Measurements from ENCODE around the gene TNKS1BP1. TPM values are rescaled to one million over a fixed set of nuclear protein-coding genes. Genes with fewer than 3 reads are reported as not detected.

The TNKS1BP1 gene
- polyA plus RNA-seq, 2 of the 4 experiments (the other 2 are of a cell fraction) = 35.0 to 53.1 TPM

DNA sequence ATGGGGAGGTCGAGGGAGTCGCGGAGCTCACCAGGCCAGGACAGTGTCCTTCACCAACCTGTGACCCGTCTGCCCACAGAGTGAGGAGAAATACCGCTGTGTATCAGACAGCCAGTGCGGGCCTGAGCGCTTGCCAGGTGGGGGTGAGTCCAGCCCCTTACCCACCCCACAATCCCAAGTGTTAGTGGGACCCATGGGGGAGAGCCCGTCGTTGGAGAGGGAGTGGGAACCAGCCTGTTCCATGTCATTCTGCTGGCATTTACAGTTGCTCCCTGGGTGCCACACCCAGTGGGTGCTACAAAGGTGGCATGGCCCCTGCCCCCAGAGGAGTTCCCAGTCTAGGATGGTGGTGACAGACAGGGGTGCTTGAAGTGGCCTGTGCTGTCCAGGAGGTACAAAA, 22.6 kb upstream of the TNKS1BP1 start (continued):
- TF ChIP-seq NPAS2 (CRISPR knock-in tag; IDR thresholded peaks at IDR 0.05; ENCODE audit: borderline replicate concordance) = no peak

DNA sequence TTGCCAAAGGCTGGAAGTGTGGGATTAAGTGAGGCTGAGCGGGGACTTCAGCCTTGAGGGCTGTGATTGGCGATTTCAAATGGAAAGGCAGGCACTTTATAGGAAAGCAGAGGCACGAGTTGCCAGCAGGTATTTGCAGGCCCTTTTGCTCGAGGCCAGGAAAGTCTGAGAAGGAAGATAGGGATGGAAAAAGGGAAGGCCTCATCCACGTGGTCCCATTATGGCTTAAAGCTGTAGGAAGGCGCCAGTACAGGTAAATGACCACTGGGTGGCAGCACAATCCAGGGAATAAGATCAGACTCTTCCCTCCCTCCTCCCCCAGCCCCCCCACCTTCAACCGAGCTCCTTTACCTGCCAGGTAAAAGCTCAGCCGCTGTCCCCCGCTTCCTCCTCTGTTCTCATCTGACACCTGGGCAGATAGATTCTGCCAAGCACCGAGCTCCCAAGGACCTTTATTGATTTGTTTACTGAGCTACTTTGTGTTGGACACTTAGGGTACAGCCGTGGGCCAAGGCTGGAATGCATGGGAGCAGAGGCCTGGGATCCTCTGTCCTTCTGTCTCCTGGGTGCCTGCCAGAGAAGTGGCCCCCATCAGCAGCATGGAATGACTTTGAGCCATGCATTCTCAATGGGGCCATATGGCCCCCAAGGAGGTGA, 20.9 kb upstream of the TNKS1BP1 start:
- peaks cover 3% of the 10 kb centered on the region for H3K9me3 ChIP-seq
- TF ChIP-seq POLR2A (IDR thresholded peaks at IDR 0.05; ENCODE audit: low read length) (no peak), SMC3 (IDR thresholded peaks at IDR 0.05) (peak; percentile 85), RNF2 (IDR thresholded peaks at IDR 0.05; ENCODE audit: borderline replicate concordance, low read depth) (no peak), HOXA7 (CRISPR knock-in tag; IDR thresholded peaks at IDR 0.05) (no peak), CHD2 (IDR thresholded peaks at IDR 0.05; ENCODE audit: low read length, partially characterized antibody) (no peak), EHF (CRISPR knock-in tag; IDR thresholded peaks at IDR 0.05) (no peak), ESRRA (IDR thresholded peaks at IDR 0.05; ENCODE audit: borderline replicate concordance, low read length) (no peak), RAD21 (conservative IDR thresholded peaks at IDR 0.05 in 1 of 2, IDR thresholded peaks at IDR 0.05 in 1 of 2) (peak; percentile 82 to 97), MAZ (IDR thresholded peaks at IDR 0.05; ENCODE audit: borderline replicate concordance, low read depth, low read length) (0 out of 2 replicates have a peak, but pooled peaks have one; percentile 54), ZNF302 (CRISPR knock-in tag; IDR thresholded peaks at IDR 0.05) (no peak), NPAS2 (CRISPR knock-in tag; IDR thresholded peaks at IDR 0.05; ENCODE audit: borderline replicate concordance) (no peak), CTCF (IDR thresholded peaks at IDR 0.05) (peak; percentile 91), MYC (IDR thresholded peaks at IDR 0.05; ENCODE audit: borderline replicate concordance, low read length) (peak; percentile 70), NFE2L2 (conservative IDR thresholded peaks at IDR 0.05; ENCODE audit: low read length) (no peak), ZC3H11A (IDR thresholded peaks at IDR 0.05) (no peak), NR3C1 (IDR thresholded peaks at IDR 0.05) (no peak)
- TF ChIP-seq, protein P1, sequence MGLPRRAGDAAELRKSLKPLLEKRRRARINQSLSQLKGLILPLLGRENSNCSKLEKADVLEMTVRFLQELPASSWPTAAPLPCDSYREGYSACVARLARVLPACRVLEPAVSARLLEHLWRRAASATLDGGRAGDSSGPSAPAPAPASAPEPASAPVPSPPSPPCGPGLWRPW (IDR thresholded peaks at IDR 0.05) = no peak
- TF ChIP-seq, protein P2, sequence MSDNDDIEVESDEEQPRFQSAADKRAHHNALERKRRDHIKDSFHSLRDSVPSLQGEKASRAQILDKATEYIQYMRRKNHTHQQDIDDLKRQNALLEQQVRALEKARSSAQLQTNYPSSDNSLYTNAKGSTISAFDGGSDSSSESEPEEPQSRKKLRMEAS (IDR thresholded peaks at IDR 0.05) = peak; percentile 91
- TF ChIP-seq, protein P3, sequence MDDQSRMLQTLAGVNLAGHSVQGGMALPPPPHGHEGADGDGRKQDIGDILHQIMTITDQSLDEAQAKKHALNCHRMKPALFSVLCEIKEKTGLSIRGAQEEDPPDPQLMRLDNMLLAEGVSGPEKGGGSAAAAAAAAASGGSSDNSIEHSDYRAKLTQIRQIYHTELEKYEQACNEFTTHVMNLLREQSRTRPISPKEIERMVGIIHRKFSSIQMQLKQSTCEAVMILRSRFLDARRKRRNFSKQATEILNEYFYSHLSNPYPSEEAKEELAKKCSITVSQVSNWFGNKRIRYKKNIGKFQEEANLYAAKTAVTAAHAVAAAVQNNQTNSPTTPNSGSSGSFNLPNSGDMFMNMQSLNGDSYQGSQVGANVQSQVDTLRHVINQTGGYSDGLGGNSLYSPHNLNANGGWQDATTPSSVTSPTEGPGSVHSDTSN (IDR thresholded peaks at IDR 0.05) = no peak
- POLR2A ChIA-PET = interaction anchor here (0.5 to 1.4 kb wide), 4 partner anchors 10 to 179 kb away, joined by 3 to 8 read pairs (median 4); partner anchors contain the start of gene SSRP1
- DNase-seq (ENCODE audit: low read depth in 1 of 2, low spot score in 1 of 2) (peak; percentile 81 to 84), ATAC-seq (peak; percentile 66 to 78), FAIRE-seq (no peak)
- peak overlapping the region; percentile 50 to 75; a peak in 5 of 6 replicates for H3K27ac ChIP-seq
- 18% methylated on average over 11 of the region's 11 CpGs for WGBS (ENCODE audit: missing lambda C conversion rate)
- H3K4me2 ChIP-seq = no peak overlapping the region
- H3K4me1 ChIP-seq = peaks cover 18% of the 10 kb centered on the region
- CTCF ChIA-PET = interaction anchor here (0.7 to 13.0 kb wide), 30 partner anchors 8 to 311 kb away, joined by 3 to 139 read pairs (median 6); partner anchors contain the start of genes CLP1, P2RX3, RTN4RL2 and SSRP1
- H3K4me3 ChIP-seq = no peak overlapping the region

- POLR2A ChIA-PET = no interaction called here
- FAIRE-seq = no peak
- Histone ChIP-seq H3K4me3 (no peak overlapping the region), H3K27ac (peak overlapping the region; percentile 50 to 75; a peak in 5 of 6 replicates), H3K9me3 (no peaks in the 10 kb centered on the region), H3K4me2 (no peak overlapping the region), H3K4me1 (peaks cover 17% of the 10 kb centered on the region)
- no peak for DNase-seq (ENCODE audit: low read depth in 1 of 2, low spot score in 1 of 2)
- WGBS (ENCODE audit: missing lambda C conversion rate) = 91% methylated on average over 10 of the region's 10 CpGs
- CTCF ChIA-PET = interaction anchor here (1.2 to 13.0 kb wide), 12 partner anchors 10 to 299 kb away, joined by 3 to 139 read pairs (median 9); partner anchors contain the start of genes SSRP1 and TIMM10
- ATAC-seq = no peak
- TF ChIP-seq ESRRA (IDR thresholded peaks at IDR 0.05; ENCODE audit: borderline replicate concordance, low read length) = no peak
- TF ChIP-seq TFCP2L1 (CRISPR knock-in tag; IDR thresholded peaks at IDR 0.05) = no peak
- TF ChIP-seq, protein P4, sequence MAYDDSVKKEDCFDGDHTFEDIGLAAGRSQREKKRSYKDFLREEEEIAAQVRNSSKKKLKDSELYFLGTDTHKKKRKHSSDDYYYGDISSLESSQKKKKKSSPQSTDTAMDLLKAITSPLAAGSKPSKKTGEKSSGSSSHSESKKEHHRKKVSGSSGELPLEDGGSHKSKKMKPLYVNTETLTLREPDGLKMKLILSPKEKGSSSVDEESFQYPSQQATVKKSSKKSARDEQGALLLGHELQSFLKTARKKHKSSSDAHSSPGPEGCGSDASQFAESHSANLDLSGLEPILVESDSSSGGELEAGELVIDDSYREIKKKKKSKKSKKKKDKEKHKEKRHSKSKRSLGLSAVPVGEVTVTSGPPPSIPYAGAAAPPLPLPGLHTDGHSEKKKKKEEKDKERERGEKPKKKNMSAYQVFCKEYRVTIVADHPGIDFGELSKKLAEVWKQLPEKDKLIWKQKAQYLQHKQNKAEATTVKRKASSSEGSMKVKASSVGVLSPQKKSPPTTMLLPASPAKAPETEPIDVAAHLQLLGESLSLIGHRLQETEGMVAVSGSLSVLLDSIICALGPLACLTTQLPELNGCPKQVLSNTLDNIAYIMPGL (CRISPR knock-in tag; IDR thresholded peaks at IDR 0.05; ENCODE audit: borderline replicate concordance) = no peak
- TF ChIP-seq RNF2 (IDR thresholded peaks at IDR 0.05; ENCODE audit: borderline replicate concordance, low read depth) = no peak
- TF ChIP-seq HOXB13 (CRISPR knock-in tag; IDR thresholded peaks at IDR 0.05; ENCODE audit: low read depth) = no peak
- TF ChIP-seq RFX5 (IDR thresholded peaks at IDR 0.05) = no peak
- no peak for TF ChIP-seq KDM1A (IDR thresholded peaks at IDR 0.05; ENCODE audit: low read depth)
- no peak for TF ChIP-seq ELK1 (IDR thresholded peaks at IDR 0.05; ENCODE audit: low read depth, low read length)
- TF ChIP-seq SREBF2 (IDR thresholded peaks at IDR 0.05) = no peak
- TF ChIP-seq, protein P1 (IDR thresholded peaks at IDR 0.05) = no peak
- no peak for TF ChIP-seq HOXB5 (CRISPR knock-in tag; IDR thresholded peaks at IDR 0.05)
- TF ChIP-seq ZSCAN20 (CRISPR knock-in tag; IDR thresholded peaks at IDR 0.05) = no peak
- TF ChIP-seq RARB (CRISPR knock-in tag; IDR thresholded peaks at IDR 0.05) = no peak
Observed at GRCh38 chr11:57344826-57345225, 20.1 kb upstream of the TNKS1BP1 start.

All from A549 (cell line).